ENCODE results near the gene CCDC78. TPM values are rescaled to one million over a fixed set of nuclear protein-coding genes. Genes with fewer than 3 reads are reported as not detected.

Gene CCDC78
- total and polyA plus RNA-seq, 2 of the 13 experiments (the other 11 are each of a cell fraction or from before 2014, with no cell fraction given): 0.53 to 1.5 TPM

- TF ChIP-seq ZNF710 (CRISPR knock-in tag; IDR thresholded peaks at IDR 0.05; ENCODE audit: borderline replicate concordance): 0 out of 2 replicates have a peak, but pooled peaks have one; percentile 24
- no peak for TF ChIP-seq ZNF878 (CRISPR knock-in tag; IDR thresholded peaks at IDR 0.05)
- TF ChIP-seq, protein P1, sequence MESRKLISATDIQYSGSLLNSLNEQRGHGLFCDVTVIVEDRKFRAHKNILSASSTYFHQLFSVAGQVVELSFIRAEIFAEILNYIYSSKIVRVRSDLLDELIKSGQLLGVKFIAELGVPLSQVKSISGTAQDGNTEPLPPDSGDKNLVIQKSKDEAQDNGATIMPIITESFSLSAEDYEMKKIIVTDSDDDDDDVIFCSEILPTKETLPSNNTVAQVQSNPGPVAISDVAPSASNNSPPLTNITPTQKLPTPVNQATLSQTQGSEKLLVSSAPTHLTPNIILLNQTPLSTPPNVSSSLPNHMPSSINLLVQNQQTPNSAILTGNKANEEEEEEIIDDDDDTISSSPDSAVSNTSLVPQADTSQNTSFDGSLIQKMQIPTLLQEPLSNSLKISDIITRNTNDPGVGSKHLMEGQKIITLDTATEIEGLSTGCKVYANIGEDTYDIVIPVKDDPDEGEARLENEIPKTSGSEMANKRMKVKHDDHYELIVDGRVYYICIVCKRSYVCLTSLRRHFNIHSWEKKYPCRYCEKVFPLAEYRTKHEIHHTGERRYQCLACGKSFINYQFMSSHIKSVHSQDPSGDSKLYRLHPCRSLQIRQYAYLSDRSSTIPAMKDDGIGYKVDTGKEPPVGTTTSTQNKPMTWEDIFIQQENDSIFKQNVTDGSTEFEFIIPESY (CRISPR knock-in tag; IDR thresholded peaks at IDR 0.05): peak; percentile 51; the same call in 1 of the 2 replicates
- TF ChIP-seq ZNF263 (CRISPR knock-in tag; IDR thresholded peaks at IDR 0.05): no peak
- TF ChIP-seq ZC3H4 (CRISPR knock-in tag; IDR thresholded peaks at IDR 0.05; ENCODE audit: borderline replicate concordance): no peak
- TF ChIP-seq FOXA1 (IDR thresholded peaks at IDR 0.05): no peak
- TF ChIP-seq FOXA1 (CRISPR knock-in tag; IDR thresholded peaks at IDR 0.05): no peak
- TF ChIP-seq MTA1 (CRISPR knock-in tag; IDR thresholded peaks at IDR 0.05; ENCODE audit: borderline replicate concordance): 0 out of 2 replicates have a peak, but pooled peaks have one; percentile 22
- TF ChIP-seq POLR2AphosphoS2 (IDR thresholded peaks at IDR 0.05; ENCODE audit: low read depth, low read length): no peak
Measured at GRCh38 chr16:689175-689897, 36.9 kb downstream of the CCDC78 start (continued).
